Trophoblast cell (in vitro differentiated cells and primary cell): ENCODE results near the gene MYOCD. TPM values are rescaled to one million over a fixed set of nuclear protein-coding genes. Genes with fewer than 3 reads are reported as not detected.
A peak's percentile ranks its signal among the peaks of the same experiment; 100 is the strongest.

Source experiments
- DNase-seq, 2 donors: peaks; one replicate each; pipeline ENCODE4 v3.0.0-alpha.2; 2016
- H2AFZ ChIP-seq: 2 replicates; pipeline ENCODE4 v1.6.1; 2013; ENCODE audit warnings: low read length, moderate library complexity, mild to moderate bottlenecking; ENCODE audit not compliant: insufficient read depth, poor library complexity
- H2AK5ac ChIP-seq: 2 replicates; pipeline ENCODE4 v1.6.1; 2013; ENCODE audit warnings: mild to moderate bottlenecking, low read length
- H2BK120ac ChIP-seq: 2 replicates; pipeline ENCODE4 v1.6.1; 2013; ENCODE audit warnings: low read length, mild to moderate bottlenecking, moderate library complexity; ENCODE audit not compliant: insufficient read depth, poor library complexity
- H2BK12ac ChIP-seq: 2 replicates; pipeline ENCODE4 v1.6.1; 2013; ENCODE audit warnings: mild to moderate bottlenecking, low read length, moderate library complexity
- H2BK5ac ChIP-seq: 2 replicates; pipeline ENCODE4 v1.6.1; 2013; ENCODE audit warnings: low read length, low read depth, moderate library complexity, mild to moderate bottlenecking; ENCODE audit not compliant: poor library complexity
- H3K14ac ChIP-seq: 2 replicates; pipeline ENCODE4 v1.6.1; 2013; ENCODE audit warnings: mild to moderate bottlenecking, low read length
- H3K18ac ChIP-seq: 2 replicates; pipeline ENCODE4 v1.6.1; 2013; ENCODE audit warnings: mild to moderate bottlenecking, low read length
- H3K23ac ChIP-seq: 2 replicates; pipeline ENCODE4 v1.6.1; 2013; ENCODE audit warnings: low read length
- H3K27ac ChIP-seq: 2 replicates; pipeline ENCODE4 v1.5.1; 2013; ENCODE audit warnings: low read depth, mild to moderate bottlenecking, inconsistent platforms, low read length, moderate library complexity
- H3K27me3 ChIP-seq: 2 replicates; pipeline ENCODE4 v1.6.1; 2013; ENCODE audit warnings: inconsistent platforms, mild to moderate bottlenecking, low read length, moderate library complexity; ENCODE audit not compliant: insufficient read depth
- H3K36me3 ChIP-seq, 2 experiments: 1 replicate in 1 of 2; 2 replicates in 1 of 2; pipeline ENCODE4 v1.6.1; 2013; ENCODE audit warnings: low read length in 2 of 2, mild to moderate bottlenecking in 2 of 2, moderate library complexity in 1 of 2; ENCODE audit not compliant: insufficient read depth in 2 of 2, control insufficient read depth in 1 of 2
- H3K4ac ChIP-seq: 2 replicates; pipeline ENCODE4 v1.6.1; 2013; ENCODE audit warnings: low read depth, mild to moderate bottlenecking, low read length, moderate library complexity
- H3K4me1 ChIP-seq, 2 experiments: 1 replicate in 1 of 2; 2 replicates in 1 of 2; pipeline ENCODE4 v1.6.1; 2013; ENCODE audit warnings: low read length in 2 of 2, mild to moderate bottlenecking in 2 of 2, moderate library complexity in 1 of 2; ENCODE audit not compliant: insufficient read depth in 2 of 2, control insufficient read depth in 1 of 2
- H3K4me2 ChIP-seq: 2 replicates; pipeline ENCODE4 v1.6.1; 2013; ENCODE audit warnings: inconsistent platforms, mild to moderate bottlenecking, low read length, moderate library complexity
- H3K4me3 ChIP-seq: 2 replicates; pipeline ENCODE4 v1.5.1; 2013; ENCODE audit warnings: mild to moderate bottlenecking, low read depth, low read length, inconsistent platforms
- H3K79me1 ChIP-seq: one replicate; pipeline ENCODE4 v1.6.1; 2013; ENCODE audit warnings: low read length
- H3K79me2 ChIP-seq: 2 replicates; pipeline ENCODE4 v1.6.1; 2013; ENCODE audit warnings: low read length, mild to moderate bottlenecking; ENCODE audit not compliant: control insufficient read depth, insufficient read depth, poor library complexity
- H3K9ac ChIP-seq: 2 replicates; pipeline ENCODE4 v1.6.1; 2013; ENCODE audit warnings: mild to moderate bottlenecking, low read length
- H3K9me3 ChIP-seq: 2 replicates; pipeline ENCODE4 v1.6.1; 2013; ENCODE audit warnings: low read depth, mild to moderate bottlenecking, control low read depth, inconsistent platforms, low read length; ENCODE audit not compliant: insufficient read depth
- H4K12ac ChIP-seq: 2 replicates; pipeline ENCODE4 v1.6.1; 2013; ENCODE audit warnings: low read depth, mild to moderate bottlenecking, low read length, moderate library complexity
- H4K8ac ChIP-seq: 2 replicates; pipeline ENCODE4 v1.6.1; 2013; ENCODE audit warnings: low read depth, mild to moderate bottlenecking, low read length, moderate library complexity
- H4K91ac ChIP-seq: one replicate; pipeline ENCODE4 v1.6.1; 2013; ENCODE audit warnings: low read depth, mild to moderate bottlenecking, low read length, moderate library complexity
- WGBS: extraction: QIAGEN DNeasy Blood & Tissue Kit; methylation state at CpG from one replicate; pipeline ENCODE4 v1.1.7; 2013; ENCODE audit warnings: missing lambda C conversion rate; ENCODE audit not compliant: insufficient read length, insufficient coverage; ENCODE audit errors: extremely low coverage; 5-methylcytosine and 5-hydroxymethylcytosine counted together
- polyA plus RNA-seq: library from polyadenylated mRNA; stranded (reverse); fragments of 200-250 nt; gene quantifications from 2 replicates; pipeline ENCODE4 v1.2.3, GENCODE V29; 2013

The MYOCD gene
- 18.3 and 20.8 TPM in 2 replicates for polyA plus RNA-seq

- DNase-seq = peak in 1 of 2 donors; percentile 30
- Histone ChIP-seq H3K4me1 (peaks cover 6 to 7% of the 10 kb centered on the region in 2 experiments), H3K9me3 (no peaks in the 10 kb centered on the region), H3K79me1 (peaks cover 14% of the 10 kb centered on the region), H2BK12ac (peak within 1 kb of the TSS; percentile 90), H3K23ac (no peak within 1 kb of the TSS), H3K36me3 (peaks cover 0 to 2% of the 10 kb centered on the region in 2 experiments), H4K91ac (peak within 1 kb of the TSS; percentile 92), H3K27ac (peak within 1 kb of the TSS; percentile 57), H3K14ac (peak within 1 kb of the TSS; percentile 82), H3K9ac (peak within 1 kb of the TSS; percentile 55), H3K18ac (peak within 1 kb of the TSS; percentile 77), H3K27me3 (no peaks in the 10 kb centered on the region), H3K79me2 (peaks cover 6% of the 10 kb centered on the region), H2BK120ac (peak within 1 kb of the TSS; percentile 87), H4K12ac (peak within 1 kb of the TSS; percentile 76), H3K4me2 (peak within 1 kb of the TSS; percentile 99), H2AK5ac (no peak within 1 kb of the TSS), H3K4ac (peak within 1 kb of the TSS; percentile 66), H4K8ac (peak within 1 kb of the TSS; percentile 83), H2BK5ac (peak within 1 kb of the TSS; percentile 81), H3K4me3 (peak within 1 kb of the TSS; percentile 73), H2AFZ (peak within 1 kb of the TSS; percentile 87)
- WGBS = no CpG with 5 or more reads among the region's 78 CpGs
Measured at GRCh38 chr17:12665263-12666210, at the start of gene MYOCD. Gene MYOCD (plus strand): TSS chr17:12665890. CDS start chr17:12666189, 299 bp downstream.

GRCh38 chr17:12616161-12616560, 49.5 kb upstream of the MYOCD start:
- Histone ChIP-seq H3K79me1 (no peaks in the 10 kb centered on the region), H3K4me3 (no peak overlapping the region), H2AFZ (no peak overlapping the region), H3K14ac (no peak overlapping the region), H3K27ac (no peak overlapping the region), H2BK5ac (no peak overlapping the region), H2AK5ac (no peak overlapping the region), H3K79me2 (no peaks in the 10 kb centered on the region), H3K36me3 (no peaks in the 10 kb centered on the region), H3K4me1 (no peaks in the 10 kb centered on the region), H4K8ac (no peak overlapping the region), H3K4ac (no peak overlapping the region), H3K18ac (no peak overlapping the region), H4K91ac (no peak overlapping the region), H2BK12ac (no peak overlapping the region), H3K23ac (no peak overlapping the region), H3K9me3 (no peaks in the 10 kb centered on the region), H2BK120ac (no peak overlapping the region), H3K9ac (no peak overlapping the region), H3K4me2 (no peak overlapping the region), H3K27me3 (no peaks in the 10 kb centered on the region), H4K12ac (no peak overlapping the region)
- no peak for DNase-seq
- no CpG with 5 or more reads among the region's 2 CpGs for WGBS

- no peak overlapping the region for H3K4me2 ChIP-seq
- WGBS = no CpG with 5 or more reads among the region's 2 CpGs
Measured at GRCh38 chr17:12618557-12618956, 47.1 kb upstream of the MYOCD start.

GRCh38 chr17:12619459-12620199, 46.1 kb upstream of the MYOCD start:
- no peak overlapping the region for H2BK120ac ChIP-seq
- no peak overlapping the region for H2BK12ac ChIP-seq
- no peaks in the 10 kb centered on the region for H3K27me3 ChIP-seq
- no peak overlapping the region for H3K14ac ChIP-seq
- H3K18ac ChIP-seq = no peak overlapping the region
- H4K12ac ChIP-seq = no peak overlapping the region
- H3K23ac ChIP-seq = no peak overlapping the region
- no peaks in the 10 kb centered on the region for H3K9me3 ChIP-seq
- no peak overlapping the region for H4K8ac ChIP-seq
- H2AK5ac ChIP-seq = no peak overlapping the region
- WGBS = no CpG with 5 or more reads among the region's 7 CpGs
- H4K91ac ChIP-seq = no peak overlapping the region
- H3K4me3 ChIP-seq = no peak overlapping the region
- no peak overlapping the region for H3K27ac ChIP-seq
- no peaks in the 10 kb centered on the region for H3K4me1 ChIP-seq
- H3K4ac ChIP-seq = no peak overlapping the region
- no peak for DNase-seq
- no peak overlapping the region for H2BK5ac ChIP-seq
- H3K79me1 ChIP-seq = peaks cover 2% of the 10 kb centered on the region
- H3K9ac ChIP-seq = no peak overlapping the region
- no peaks in the 10 kb centered on the region for H3K36me3 ChIP-seq
- no peaks in the 10 kb centered on the region for H3K79me2 ChIP-seq
- no peak overlapping the region for H3K4me2 ChIP-seq
- no peak overlapping the region for H2AFZ ChIP-seq

More at GRCh38 chr17:12618557-12618956, 47.1 kb upstream of the MYOCD start:
- H3K14ac ChIP-seq = no peak overlapping the region
- H4K8ac ChIP-seq = no peak overlapping the region
- no peak overlapping the region for H4K91ac ChIP-seq
- no peaks in the 10 kb centered on the region for H3K4me1 ChIP-seq
- H4K12ac ChIP-seq = no peak overlapping the region
- no peaks in the 10 kb centered on the region for H3K27me3 ChIP-seq
- H3K36me3 ChIP-seq = no peaks in the 10 kb centered on the region
- no peak overlapping the region for H3K23ac ChIP-seq
- no peaks in the 10 kb centered on the region for H3K9me3 ChIP-seq
- DNase-seq = no peak
- no peak overlapping the region for H3K4me3 ChIP-seq
- H3K4ac ChIP-seq = no peak overlapping the region
- no peak overlapping the region for H2BK12ac ChIP-seq
- peaks cover 2% of the 10 kb centered on the region for H3K79me1 ChIP-seq
- no peak overlapping the region for H3K9ac ChIP-seq
- no peak overlapping the region for H3K27ac ChIP-seq
- no peak overlapping the region for H3K18ac ChIP-seq
- no peak overlapping the region for H2AFZ ChIP-seq
- no peak overlapping the region for H2AK5ac ChIP-seq
- no peaks in the 10 kb centered on the region for H3K79me2 ChIP-seq
- H2BK5ac ChIP-seq = no peak overlapping the region
- H2BK120ac ChIP-seq = no peak overlapping the region
